ENCODE data around the gene IL17F.

The IL17F gene

DNA sequence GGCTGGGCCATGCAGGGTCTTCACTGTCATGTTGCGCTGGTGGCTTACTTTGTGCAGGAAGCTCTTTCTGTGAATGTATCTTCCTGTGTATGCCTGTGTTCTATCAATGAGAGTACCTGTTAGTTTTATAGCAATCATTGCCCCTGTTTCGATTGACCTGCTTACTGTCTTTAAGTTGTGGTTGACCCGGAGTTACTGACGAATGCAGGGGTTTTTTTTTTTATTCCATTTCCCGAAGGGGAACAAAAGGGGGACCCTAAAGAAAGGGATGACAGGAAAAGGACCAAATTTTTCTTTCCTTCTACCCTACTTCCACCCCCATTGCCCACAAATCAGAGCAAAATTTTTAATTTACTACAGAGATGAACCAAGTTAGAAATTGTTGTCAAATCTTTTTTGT lies at the start of gene IL17F:
Gene IL17F (minus strand): TSS at position 101 of the 400 bp plus-strand sequence. CDS start 71 bp downstream, at position 30.
- FAIRE-seq = no peak

DNA sequence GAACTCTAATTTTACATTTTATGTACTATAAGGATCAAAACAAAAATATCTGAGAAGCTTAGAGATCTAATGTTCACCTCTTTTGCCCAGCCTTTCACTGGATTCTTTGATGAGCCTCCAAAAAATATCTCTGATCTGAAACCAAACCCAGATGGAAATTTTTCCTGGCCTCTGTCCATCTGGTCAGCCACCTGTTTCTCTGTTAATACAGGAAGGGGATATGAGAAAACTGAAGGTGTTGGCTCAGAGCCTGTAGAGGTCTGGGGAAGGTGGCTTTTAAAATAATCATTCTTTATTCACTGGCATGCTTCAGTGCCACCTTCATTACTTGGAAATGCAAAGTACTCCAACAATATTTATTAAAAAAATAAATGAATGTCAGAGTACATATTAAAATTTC lies 48.8 kb upstream of the IL17F start:
- FAIRE-seq = no peak

DNA sequence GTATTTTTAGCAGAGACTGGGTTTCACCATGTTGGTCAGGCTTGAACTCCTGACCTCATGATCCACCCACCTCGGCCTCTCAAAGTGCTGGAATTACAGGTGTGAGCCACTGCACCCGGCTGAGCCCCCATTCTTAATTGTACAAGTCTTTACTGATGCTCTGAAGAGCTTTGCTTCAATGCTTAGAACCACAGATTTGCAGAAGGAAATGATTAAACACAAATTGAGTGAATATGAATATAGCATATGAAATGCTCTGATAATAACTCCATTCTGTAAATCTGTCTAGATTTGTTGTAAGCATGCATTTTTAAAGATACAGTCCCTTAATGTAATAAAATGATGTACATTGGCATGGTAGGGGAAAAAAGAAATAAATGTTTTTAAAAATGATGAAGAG lies 44.5 kb upstream of the IL17F start:
- no peak for FAIRE-seq

DNA sequence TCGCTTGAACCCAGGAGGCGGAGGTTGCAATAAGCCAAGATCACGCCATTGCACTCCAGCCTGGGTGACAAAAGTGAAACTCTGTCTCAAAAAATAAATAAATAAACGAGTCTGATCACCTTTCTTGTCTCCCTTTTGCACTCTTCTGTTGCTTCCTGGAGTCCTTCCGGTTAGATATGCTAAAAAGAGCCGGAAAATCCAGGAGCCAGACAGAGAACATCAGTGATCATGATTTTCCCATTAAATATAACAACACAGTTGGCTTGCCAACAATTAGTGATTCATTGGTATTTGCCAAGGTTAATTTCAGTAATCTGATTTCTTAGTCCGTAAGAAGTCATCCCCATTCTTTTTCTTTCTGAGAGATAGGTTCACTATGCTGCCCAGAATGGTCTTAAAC lies 43.9 kb upstream of the IL17F start:
- no peak for FAIRE-seq

DNA sequence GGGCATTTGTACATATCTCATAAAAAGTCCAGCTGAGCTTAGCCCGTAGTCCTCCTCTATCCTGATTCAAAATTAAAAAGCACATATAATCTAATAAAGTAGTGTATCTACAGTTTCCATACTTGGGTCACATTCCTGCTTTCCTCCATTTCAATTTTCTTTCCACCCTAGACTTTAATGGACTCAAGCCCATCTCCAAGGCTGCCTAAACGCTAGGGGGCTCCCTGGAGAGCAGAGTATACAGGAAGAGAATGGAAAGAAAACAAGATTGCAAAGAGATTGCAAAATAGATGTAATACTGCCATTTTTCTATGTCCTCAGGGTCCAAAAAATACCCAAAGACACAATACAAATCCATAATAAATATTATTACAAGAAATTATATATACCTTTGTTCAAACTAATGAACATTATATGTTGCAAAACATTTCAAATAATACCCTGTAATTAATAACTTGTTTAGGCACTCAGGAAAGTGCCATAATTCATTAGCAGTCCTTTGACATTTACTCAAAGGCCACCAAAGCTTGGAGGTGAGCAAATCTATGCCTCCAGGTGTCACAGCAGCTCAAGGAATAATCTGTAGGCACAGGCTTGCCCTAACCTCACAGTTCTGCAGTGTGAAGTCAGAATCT lies 42.6 kb upstream of the IL17F start:
- FAIRE-seq = peak; percentile 47

DNA sequence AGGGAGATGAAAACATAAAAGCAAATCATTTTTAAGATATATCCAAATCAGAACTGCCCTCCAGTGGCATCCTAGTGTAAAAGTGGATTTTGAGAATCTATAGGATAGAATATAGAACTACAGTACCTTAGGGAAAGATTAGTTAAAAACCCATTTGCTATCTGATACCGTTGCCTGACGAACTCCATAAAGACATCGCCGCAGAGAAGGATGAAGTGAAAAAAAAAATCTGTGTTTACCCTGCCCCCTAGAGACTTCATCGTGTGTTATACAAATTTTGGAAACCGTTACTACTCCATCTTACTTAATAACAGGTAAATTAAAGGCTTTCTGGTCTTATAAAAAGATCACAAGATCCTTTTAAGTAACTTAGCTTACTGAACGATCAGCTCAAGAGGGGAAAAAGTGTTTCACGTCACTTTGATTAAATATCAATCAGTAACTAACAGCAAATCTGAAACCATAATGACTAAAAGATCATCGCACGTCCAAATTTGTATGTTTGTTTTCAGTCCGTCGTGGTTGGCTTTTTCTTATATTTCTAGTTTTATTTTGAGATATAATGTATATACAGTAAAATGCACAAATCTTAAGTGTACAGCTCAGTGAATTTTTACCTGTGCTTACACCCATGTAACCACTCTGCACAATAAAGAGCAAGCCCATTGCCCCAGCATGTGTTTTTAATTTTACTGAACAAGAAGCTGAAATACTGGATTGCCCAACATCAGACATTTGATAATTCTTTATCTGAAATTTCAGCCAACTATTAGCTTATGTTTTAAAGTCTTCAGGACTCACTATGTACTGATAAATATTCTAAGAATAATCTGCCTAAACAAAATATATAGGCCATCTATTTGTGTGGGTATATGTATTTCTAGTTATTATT lies 41.1 kb upstream of the IL17F start:
- no peak for FAIRE-seq

DNA sequence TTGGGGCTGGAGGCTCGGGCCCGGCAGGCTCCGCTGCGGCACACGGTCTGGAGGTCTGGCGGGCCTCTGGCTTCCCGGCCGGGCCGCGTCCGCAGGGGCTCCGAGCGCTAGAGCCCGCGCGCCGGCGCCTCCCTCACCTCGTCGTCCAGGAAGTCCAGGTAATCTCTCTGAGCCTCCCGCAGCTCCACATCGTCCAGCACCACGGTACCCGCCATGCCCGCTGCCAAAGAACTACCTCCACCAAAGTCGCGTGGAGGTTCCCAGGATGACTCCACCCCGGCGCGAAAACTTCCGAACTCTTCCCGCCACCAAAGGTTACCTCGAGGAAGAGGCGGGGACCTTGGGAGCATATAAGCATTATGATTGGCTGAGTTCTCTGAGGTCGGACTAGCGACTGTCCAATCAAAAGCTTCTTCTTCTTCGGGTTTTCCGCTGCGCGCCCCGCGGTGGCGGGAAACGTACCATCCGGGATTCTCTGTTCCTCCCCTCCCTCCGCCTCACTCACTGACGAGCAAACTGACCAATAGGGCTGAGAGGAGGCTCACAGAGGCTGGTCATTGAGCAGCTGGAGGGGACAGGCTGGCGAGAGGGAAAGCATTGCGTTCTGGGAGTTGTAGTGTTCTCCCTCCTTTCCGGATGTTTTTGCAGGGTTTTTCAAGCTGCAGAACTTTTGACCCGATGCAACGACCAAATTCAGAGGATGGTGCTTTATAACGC lies 40.3 kb upstream of the IL17F start, which contains the start of gene MCM3:
Gene MCM3 (minus strand): TSS at position 283 of the 717 bp plus-strand sequence. CDS start 68 bp downstream, at position 215.
- peak; percentile 97 for FAIRE-seq

DNA sequence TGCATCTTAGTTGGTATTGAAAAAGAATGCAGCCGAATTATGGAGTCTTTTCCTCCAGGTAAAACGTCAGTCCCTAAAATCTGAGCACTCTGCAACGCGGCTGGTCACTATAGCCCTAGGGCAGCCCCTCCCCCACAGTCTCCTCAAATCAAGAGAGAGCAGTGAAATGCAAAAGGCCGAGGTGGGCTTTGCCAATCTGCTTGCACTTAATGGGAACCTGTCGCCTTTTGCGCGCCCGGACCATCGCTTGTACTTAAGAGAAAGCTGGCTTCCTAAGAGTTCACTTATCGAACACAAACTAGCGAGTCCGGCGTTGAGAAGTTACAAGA lies 39.8 kb upstream of the IL17F start:
- FAIRE-seq = no peak

DNA sequence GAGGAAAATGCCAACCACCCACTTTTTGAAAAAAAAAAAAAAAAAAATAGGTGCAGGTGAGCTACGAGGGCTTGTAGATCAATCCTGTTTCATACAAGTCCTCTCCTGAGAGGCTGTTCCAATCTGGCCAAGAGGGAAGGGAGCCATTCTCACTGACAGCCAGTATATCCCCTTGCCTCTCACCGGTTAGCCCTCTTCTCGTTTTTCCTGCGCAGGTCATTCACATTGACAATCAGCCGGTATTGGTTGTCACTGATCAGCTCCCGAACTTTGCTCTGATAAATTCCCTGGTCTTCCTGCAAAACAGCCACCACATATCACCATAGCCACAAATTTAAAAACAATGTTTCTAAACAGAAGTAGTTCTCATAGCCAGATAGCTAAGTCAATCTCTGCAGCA lies 38.8 kb upstream of the IL17F start:
- FAIRE-seq = no peak

DNA sequence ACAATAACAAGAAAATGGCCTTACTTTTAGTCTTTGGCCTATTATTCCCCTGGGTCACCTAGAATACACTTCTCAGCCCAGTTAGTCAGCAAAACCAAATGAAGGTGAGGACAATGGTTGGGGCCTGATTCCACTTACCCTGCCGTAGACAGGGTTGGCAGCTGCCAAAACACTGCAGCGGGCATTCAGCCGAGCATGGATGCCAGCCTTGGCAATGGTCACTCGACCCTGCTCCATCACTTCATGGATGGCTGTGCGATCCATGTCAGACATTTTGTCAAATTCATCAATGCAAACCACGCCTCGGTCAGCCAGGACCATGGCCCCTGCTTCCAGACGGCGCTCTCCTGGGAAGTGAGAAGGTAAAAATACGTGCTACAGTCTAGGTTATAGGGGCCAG lies 31.8 kb upstream of the IL17F start:
- no peak for FAIRE-seq

DNA sequence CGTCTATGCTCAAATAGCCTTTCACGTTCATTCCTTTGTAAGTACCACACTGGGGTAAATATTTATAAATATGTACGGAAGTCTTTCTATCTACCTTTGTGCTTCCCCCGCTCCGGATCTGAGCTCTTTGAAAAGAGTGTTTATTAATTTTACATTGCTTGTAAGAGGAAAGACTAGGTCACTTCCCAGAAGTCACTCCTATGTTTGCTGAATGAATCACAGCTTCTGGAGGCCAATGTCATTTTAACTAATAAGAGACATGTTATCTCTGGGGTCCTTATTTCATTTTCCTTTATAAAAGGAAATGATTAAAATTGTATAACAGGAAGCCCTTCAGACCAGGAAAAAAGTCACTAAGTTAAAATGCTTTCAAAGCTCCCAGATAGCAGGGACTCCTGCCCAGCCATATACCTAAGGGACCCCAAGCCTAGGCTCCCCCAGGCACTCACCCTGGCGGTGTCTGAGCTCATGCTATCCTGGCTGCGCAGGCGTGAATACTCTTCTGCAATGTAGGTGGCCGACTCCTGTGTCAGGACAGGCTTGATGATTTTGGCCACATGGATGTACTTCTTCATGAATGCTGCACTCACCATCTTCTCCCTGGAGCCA lies 27.7 kb upstream of the IL17F start:
- no peak for FAIRE-seq

DNA sequence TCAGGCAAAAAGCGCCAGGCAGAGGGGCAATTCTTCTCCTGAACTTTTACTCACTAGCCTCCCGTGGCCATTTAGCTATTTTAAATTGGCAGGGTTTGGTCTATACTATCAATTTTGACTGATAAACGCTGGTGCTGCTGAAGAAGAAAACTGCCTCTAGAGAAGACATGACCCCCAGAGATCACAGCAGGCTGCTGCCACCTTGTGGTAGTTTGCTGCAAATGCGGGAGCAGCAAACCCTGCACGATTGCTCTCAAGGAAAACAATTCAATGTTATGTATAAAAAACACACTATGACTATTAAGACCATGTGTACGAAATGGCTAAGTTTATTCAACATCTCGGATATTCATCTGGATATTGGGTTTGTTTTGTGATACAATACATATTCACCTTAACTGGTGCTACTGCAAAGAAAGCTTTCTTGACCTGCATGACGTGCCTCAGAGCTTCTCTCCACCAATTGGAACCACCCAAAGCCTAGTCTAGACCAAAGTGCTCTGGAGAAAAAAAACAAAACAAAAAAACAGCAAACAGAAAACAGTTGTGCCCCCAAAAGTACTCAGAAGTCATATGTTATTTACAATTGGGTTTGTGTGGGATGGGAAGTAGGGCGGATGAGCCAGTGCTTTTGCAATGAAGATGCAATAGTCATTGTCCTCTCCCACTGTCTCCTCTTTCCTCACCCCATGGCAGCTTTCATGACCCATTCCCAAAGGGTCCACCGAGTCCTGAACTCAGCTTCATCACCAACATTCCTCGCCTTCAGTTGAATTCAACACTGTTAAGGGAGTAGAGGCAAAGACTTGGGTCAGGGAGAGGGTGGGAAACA lies 19.6 kb upstream of the IL17F start:
- peak; percentile 5 for FAIRE-seq

DNA sequence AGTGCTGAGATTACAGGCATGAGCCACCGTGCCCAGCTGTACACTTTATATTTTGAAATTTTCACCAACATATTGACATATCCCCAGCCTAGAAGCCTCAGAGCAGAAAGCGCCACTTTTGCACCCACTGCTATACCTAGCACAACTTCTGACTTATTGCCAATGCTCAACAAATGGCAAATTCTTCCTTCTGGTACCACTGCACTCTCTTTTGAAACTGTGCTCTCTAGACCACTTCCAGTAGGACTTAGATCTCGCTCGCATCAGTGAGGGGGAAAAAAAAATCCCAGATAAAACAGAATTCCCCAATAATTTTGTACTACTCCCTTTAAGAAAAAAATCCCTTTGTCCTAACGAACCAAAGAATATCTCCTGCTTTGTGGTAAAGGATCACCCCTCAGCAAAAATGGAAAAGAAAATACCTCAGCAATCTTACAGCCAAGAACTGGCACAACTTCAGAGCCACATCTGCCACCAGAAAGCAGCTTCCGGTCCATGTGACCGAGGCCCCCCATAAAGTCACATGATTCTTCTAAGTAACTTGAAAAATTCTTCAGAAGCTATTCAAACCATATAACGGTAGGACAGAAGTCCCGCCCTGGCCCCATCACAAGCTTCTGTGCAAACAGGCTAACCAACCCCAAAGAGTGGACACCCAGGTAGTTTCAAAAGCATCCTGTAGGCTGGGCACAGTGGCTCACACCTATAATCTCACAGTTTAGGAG lies 18.5 kb upstream of the IL17F start:
- no peak for FAIRE-seq

DNA sequence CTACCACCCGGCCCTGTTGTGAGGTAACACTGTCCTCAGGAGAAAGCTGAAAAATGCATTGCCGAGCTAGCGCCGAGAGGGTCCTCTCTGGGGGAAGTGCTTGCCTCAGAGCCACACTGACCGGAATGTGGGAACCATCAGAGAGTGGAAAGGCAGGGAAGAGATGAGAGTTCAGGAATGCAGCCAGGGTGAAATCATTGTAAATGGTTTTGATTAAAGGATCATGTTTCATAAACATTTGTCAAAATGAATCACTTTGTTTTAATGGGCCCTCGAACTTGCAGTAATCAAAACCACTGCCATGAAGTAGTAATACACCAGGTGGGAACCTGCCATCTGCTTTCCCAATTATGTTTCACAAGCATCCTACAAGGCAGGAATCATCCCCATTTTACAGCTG lies 16.9 kb upstream of the IL17F start:
- FAIRE-seq = no peak

DNA sequence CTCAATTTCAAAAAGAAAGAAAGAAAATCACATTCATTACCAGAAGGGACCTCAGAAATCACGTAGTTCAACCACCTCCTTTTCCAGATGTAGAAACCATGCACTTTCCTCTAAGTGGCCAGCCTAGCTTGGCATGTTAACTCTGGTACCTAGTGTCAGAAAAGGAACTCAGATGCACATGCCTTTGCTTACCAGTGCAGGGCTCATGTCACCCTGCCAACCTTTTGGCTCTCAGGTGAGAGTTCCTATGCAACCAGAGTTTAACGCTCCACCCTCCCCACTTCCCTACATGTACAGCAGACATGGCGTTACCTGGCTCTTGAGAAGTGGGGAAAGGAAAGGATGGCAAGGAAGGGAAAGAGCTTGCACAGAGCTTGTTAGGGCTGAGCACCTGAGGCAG lies 16.3 kb upstream of the IL17F start:
- no peak for FAIRE-seq

DNA sequence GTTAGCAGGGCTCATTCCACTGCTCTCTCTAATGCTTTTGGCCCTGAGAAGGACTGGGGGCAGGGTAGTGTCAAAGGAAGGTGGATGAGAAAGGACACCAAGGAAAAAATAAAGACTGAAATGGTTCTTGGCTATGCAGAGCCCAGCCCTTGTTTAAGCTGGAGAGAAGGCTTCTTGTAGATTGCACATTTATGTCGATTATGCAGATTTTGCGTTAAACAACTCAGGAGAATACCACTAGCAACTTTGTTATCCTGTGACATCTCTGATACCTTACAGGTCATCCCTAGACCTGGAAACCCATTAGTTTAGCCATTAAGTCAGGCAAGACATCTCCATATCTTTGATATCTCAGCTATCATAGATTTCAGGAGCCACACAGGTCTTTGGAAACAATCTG lies 11.1 kb upstream of the IL17F start:
- FAIRE-seq = no peak

DNA sequence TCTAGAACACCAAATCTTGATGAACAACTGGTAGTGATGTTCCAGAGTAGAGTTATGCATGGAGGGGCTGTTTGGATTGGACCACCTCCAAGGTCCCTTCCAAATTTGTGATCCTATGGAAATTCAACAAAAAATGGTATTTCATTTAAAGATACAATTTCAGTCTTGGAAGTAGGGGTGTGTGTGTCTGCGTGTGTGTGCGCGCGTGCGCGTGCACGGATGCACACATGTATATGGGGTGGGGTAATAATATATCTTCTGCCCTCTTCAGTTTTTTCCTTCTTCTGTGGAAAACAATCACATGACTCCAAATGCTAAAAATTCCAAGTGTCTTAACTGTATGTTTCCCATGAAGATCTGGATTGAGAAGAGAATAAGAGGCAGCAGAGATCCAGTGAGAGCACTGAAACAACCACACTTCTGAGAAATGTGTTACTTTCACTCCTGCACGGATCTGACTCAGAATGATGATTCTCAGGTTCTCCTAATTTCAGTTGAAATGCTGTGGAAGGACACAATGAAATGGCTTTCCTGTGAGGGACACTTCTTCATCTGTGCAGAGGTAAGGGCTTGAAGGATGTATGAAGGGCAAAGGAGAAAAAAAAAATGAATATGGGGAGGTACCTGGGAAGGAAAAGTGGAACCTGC lies 10.6 kb upstream of the IL17F start:
- no peak for FAIRE-seq

DNA sequence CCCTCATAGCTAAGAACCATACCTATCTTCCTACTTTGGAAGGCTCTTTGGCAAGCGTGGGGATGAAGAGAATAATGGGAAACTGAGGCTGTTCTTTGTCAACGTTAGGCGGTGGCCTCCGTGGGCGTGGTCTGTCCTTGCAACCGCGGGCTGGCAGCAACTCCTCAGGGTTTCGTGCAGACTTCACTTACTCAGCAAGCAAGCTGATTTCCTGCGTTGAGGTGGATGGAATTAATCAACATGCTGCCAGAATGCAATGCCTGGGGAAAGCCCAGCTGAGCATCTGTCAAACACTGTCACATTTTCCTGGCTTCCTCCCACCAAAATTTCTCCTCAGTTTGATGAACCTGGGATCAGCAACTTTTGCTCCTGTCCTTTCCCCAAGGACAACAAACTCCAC lies 9.2 kb upstream of the IL17F start:
- no peak for FAIRE-seq

DNA sequence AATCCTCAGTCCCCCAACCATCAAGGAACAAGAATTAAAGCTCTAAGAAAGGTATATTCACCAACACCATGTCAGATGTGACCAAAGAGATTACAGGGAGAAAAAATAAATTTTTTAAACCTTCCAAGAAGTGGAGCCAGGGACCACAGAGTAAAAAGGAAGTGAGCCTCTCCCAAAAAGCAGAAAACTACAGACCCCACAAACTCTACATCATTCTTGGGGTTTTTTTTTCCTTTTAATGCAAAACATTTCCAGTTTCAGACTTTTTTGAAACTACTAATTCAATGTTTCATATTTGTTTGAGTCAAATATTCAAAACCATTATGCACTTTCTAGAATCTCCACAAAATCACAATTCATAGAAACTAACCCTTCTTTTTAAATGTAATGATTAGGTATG lies 6.8 kb upstream of the IL17F start:
- FAIRE-seq = no peak

DNA sequence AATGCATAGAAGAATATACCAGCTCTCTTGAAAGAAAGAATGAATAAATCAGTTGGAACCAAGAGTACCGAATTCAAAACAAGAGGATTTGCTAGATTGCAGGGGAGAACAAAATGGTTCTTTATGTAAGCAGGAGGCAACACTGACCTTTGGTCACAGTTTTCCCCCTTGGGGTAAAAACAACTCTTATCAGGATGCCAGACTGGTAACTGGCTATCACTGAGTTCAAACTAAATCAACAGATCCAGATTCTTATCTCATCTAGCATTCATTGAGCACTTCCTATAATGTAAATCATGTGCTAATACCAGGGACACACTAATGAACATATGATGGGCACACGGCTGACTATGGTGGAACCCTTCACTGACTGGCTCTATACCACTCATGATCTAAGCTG lies 4.8 kb upstream of the IL17F start:
- FAIRE-seq = no peak

DNA sequence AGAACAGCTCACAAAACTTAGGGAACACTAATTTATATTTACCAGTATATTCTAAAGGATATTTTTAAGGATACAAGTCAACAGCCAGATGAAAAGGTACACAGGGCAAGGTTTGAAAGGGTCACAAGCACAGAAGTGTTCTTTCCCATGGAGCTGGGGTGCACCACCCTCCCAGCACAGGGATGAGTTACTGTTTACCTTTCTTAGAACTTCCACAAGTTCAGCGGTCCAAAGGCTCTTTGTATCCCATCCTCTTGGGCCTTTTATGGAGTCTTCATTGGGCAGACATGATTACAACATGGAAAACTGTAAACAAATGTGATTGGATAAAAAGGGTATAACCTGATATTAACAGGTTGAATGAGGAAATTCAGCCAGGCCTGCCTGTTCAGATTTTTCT lies 1.1 kb upstream of the IL17F start:
- FAIRE-seq = no peak

All from TTC549 (cell line).